ENCODE results near the gene ADSS1.

ADSS1 gene

DNA sequence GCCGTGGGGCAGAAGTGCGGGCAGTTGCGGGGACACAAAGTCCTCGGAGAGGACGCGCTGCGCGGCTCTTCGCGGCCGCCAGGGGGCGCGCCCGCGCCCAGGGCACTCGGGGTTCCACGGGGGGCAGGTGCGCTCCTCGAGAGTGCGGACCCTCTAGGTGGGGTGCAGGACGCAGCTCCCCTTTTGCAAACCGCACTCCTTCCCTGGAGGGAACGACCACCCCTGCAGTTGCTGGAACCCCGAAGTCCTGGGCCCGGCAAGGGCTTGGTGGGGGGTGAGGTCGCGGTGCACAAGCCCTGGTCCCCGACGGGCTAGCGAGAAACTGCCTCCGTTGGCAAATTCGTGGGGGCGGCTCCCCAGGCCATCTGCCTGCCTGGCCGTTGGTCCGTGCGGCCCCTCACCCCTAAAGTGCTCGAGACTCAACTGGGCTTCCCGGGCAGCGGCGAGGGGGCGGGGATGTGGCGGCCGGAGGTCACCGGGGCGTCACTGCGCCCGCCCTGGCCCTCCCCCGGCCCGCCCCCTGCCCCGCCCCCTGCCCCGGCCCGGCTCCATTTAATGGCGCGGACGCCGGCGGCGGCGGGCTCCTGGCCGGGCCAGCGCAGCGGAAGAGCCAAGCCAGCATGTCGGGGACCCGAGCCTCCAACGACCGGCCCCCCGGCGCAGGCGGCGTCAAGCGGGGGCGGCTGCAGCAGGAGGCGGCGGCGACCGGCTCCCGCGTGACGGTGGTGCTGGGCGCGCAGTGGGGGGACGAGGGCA is at the start of gene ADSS1:
TSS of gene ADSS1 (plus strand) at position 579 of the 756 bp plus-strand sequence. CDS start at position 621, 42 bp downstream.
- no peaks in the 10 kb centered on the region for H3K27me3 ChIP-seq (ENCODE audit: control insufficient read depth in 1 of 2, insufficient read depth in 2 of 2, low read length in 2 of 2)
- peak within 1 kb of the TSS; percentile 36 for H3K27ac ChIP-seq (ENCODE audit: low read depth, low read length)

DNA sequence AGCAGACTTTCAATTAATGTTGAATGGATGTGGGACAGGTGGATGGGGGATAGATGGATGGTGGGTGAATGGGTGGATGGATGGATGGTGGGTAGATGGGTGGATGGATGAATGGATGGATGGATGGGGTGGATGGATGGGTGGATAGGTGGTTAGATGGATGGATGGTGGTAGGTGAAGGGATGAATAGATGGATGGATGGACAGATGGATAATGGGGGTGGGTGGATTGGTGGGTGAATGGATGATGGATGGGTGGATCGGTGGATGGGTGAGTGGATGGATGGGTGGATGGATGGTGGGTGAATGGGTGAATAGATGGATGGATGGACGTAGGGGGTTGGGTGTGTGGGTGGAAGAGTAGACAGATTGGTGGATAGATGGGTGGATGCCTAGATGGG is 48.6 kb upstream of the ADSS1 start:
- Histone ChIP-seq H3K9ac (ENCODE audit: low read depth in 1 of 2, low read length in 2 of 2) (no peak overlapping the region), H3K27me3 (ENCODE audit: control insufficient read depth in 1 of 2, insufficient read depth in 2 of 2, low read length in 2 of 2) (no peaks in the 10 kb centered on the region)

More for the DNA sequence above, at the start of gene ADSS1:
- Histone ChIP-seq H3K9ac (ENCODE audit: low read depth in 1 of 2, low read length in 2 of 2) (peak within 1 kb of the TSS; percentile 66 to 68), H3K36me3 (ENCODE audit: control insufficient read depth in 1 of 2, insufficient read depth in 2 of 2, low read length in 2 of 2) (peaks cover 0 to 20% of the 10 kb centered on the region in 2 donors), H3K4me1 (ENCODE audit: control insufficient read depth in 1 of 2, insufficient read depth in 2 of 2, low read length in 2 of 2) (peaks cover 16 to 22% of the 10 kb centered on the region in 2 donors), H3K4me3 (ENCODE audit: low read depth in 1 of 2, low read length in 2 of 2) (peak within 1 kb of the TSS; percentile 79 to 82), H3K9me3 (ENCODE audit: control insufficient read depth in 1 of 2, low read length in 2 of 2) (no peaks in the 10 kb centered on the region)

DNA sequence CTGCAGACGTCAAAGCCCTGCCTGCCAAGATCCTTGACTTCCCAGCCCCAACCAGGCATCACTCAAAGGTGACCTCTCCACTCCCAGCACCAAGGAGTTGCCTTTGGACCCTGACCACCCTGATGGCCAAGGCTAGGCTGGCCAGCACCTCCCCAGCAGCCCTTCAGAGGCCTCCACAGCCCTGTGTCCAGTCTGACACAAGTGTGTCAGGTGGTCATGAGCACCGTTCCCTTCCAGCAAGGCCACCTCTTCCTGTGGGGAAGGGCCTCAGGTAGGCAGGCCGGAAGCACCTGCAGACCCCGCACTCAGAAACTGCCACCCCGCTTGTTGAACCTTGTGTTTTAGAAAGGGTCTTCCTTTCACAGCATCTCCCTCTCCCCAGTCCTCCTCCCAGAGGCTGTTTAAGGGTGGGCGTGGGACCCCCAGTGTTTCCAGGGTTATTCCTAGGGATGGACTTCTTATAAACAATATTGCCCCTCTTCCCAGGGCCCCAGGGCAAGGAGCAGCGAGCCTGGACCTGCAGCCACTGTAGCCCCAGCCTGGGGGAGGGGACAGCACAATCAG is 47.8 kb upstream of the ADSS1 start:
- no peaks in the 10 kb centered on the region for H3K9me3 ChIP-seq (ENCODE audit: control insufficient read depth in 1 of 2, low read length in 2 of 2)
- H3K36me3 ChIP-seq (ENCODE audit: control insufficient read depth in 1 of 2, insufficient read depth in 2 of 2, low read length in 2 of 2) = no peaks in the 10 kb centered on the region
- no peak overlapping the region for H3K9ac ChIP-seq (ENCODE audit: low read depth in 1 of 2, low read length in 2 of 2)
- H3K4me3 ChIP-seq (ENCODE audit: low read depth in 1 of 2, low read length in 2 of 2) = no peak overlapping the region
- no peak overlapping the region for H3K27ac ChIP-seq (ENCODE audit: low read depth, low read length)
- H3K4me1 ChIP-seq (ENCODE audit: control insufficient read depth in 1 of 2, insufficient read depth in 2 of 2, low read length in 2 of 2) = peaks cover 39 to 41% of the 10 kb centered on the region in 2 donors
- no peaks in the 10 kb centered on the region for H3K27me3 ChIP-seq (ENCODE audit: control insufficient read depth in 1 of 2, insufficient read depth in 2 of 2, low read length in 2 of 2)

More for the DNA sequence above, 48.6 kb upstream of the ADSS1 start:
- no peaks in the 10 kb centered on the region for H3K9me3 ChIP-seq (ENCODE audit: control insufficient read depth in 1 of 2, low read length in 2 of 2)
- H3K36me3 ChIP-seq (ENCODE audit: control insufficient read depth in 1 of 2, insufficient read depth in 2 of 2, low read length in 2 of 2) = no peaks in the 10 kb centered on the region
- H3K4me3 ChIP-seq (ENCODE audit: low read depth in 1 of 2, low read length in 2 of 2) = no peak overlapping the region
- peaks cover 32 to 33% of the 10 kb centered on the region in 2 donors for H3K4me1 ChIP-seq (ENCODE audit: control insufficient read depth in 1 of 2, insufficient read depth in 2 of 2, low read length in 2 of 2)
- H3K27ac ChIP-seq (ENCODE audit: low read depth, low read length) = no peak overlapping the region

DNA sequence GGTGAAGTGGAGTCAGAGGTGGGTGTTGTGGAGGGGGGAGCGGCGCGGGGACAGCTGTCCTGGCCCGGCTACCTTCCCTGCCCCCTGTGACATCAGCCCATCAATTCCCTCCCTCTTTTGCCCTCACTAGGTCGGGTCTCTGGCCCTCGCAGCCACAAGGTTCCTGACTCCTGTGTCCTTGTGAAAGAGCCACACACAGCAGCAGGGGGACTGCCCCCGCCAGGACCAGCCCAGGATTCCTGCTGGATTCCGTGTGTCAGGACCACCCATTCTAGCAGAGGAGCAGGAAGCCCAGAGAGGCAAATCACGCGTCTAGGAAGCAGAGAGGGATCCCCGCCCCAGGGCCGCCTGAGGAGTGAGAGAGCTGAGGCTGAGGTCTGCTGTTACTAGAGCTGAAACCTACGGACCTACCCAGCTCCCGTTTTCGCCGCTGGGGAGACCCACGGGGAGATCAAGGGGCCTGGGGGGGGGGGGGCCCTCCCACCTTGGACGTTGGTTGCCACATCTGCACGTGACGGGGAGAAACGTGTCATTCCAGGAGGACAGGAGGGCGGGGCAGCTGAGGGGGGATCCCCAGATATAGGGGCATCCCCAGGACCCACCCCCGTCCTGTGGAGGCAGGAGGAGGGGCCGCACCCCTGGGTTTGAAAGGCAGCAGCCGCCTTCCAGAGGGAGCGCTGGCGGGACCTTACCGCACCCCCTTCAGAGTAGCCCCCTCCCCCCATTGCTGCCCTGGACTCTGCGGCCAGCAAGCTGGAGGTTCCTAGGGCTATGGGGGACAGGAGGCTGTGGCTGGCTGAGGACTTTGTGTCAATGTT is 47.1 kb upstream of the ADSS1 start:
- Histone ChIP-seq H3K4me1 (ENCODE audit: control insufficient read depth in 1 of 2, insufficient read depth in 2 of 2, low read length in 2 of 2) (peaks cover 46 to 47% of the 10 kb centered on the region in 2 donors), H3K9ac (ENCODE audit: low read depth in 1 of 2, low read length in 2 of 2) (peak overlapping the region; percentile 62 to 80), H3K9me3 (ENCODE audit: control insufficient read depth in 1 of 2, low read length in 2 of 2) (no peaks in the 10 kb centered on the region), H3K27me3 (ENCODE audit: control insufficient read depth in 1 of 2, insufficient read depth in 2 of 2, low read length in 2 of 2) (no peaks in the 10 kb centered on the region), H3K4me3 (ENCODE audit: low read depth in 1 of 2, low read length in 2 of 2) (peak overlapping the region; percentile 73 to 79), H3K36me3 (ENCODE audit: control insufficient read depth in 1 of 2, insufficient read depth in 2 of 2, low read length in 2 of 2) (no peaks in the 10 kb centered on the region), H3K27ac (ENCODE audit: low read depth, low read length) (peak overlapping the region; percentile 74)

DNA sequence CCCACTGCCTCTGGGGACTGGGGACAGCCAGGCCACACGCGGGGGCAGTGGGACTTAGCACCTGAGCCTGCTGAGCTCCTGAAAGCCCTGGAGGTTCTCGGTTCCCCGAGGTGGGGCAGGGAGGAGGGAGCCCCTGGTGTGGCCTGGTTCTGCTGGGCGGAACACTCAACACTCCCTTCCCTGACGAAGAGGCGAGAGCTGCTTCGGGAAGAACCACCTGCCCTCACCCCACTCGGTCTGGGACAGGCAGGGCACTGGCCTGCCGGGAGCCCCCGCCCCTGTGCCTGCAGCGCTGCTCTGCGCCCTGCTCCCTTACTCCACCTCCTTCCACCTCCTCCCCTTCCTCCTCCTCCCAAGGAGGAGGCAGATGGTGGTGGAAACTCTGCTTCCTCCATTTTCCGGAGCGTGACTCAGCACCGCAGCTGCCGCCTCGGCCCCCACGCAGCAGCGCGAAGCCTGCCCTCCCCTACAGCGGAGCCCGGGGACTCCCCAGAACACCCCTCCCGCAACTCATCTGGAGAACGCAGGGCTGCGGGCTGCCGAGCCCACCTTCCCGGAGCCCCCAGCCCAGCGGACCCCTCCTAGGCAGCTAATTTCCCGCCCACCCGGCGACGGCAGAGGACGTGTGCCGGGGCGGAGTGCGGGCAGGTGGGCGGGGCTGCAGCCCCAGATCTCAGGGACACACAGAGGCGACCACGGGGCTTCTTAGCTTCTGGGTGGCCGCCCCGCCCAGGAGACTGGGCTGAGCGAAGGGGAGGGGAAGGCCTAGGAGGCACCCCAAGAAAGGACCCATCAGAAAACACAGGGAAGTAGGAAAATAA is 46.3 kb upstream of the ADSS1 start:
- H3K4me3 ChIP-seq (ENCODE audit: low read depth in 1 of 2, low read length in 2 of 2) = peak overlapping the region; percentile 73 to 79
- no peaks in the 10 kb centered on the region for H3K9me3 ChIP-seq (ENCODE audit: control insufficient read depth in 1 of 2, low read length in 2 of 2)
- H3K9ac ChIP-seq (ENCODE audit: low read depth in 1 of 2, low read length in 2 of 2) = peak overlapping the region; percentile 62 to 80
- peaks cover 54 to 56% of the 10 kb centered on the region in 2 donors for H3K4me1 ChIP-seq (ENCODE audit: control insufficient read depth in 1 of 2, insufficient read depth in 2 of 2, low read length in 2 of 2)
- H3K27ac ChIP-seq (ENCODE audit: low read depth, low read length) = peak overlapping the region; percentile 74
- H3K36me3 ChIP-seq (ENCODE audit: control insufficient read depth in 1 of 2, insufficient read depth in 2 of 2, low read length in 2 of 2) = no peaks in the 10 kb centered on the region
- no peaks in the 10 kb centered on the region for H3K27me3 ChIP-seq (ENCODE audit: control insufficient read depth in 1 of 2, insufficient read depth in 2 of 2, low read length in 2 of 2)

DNA sequence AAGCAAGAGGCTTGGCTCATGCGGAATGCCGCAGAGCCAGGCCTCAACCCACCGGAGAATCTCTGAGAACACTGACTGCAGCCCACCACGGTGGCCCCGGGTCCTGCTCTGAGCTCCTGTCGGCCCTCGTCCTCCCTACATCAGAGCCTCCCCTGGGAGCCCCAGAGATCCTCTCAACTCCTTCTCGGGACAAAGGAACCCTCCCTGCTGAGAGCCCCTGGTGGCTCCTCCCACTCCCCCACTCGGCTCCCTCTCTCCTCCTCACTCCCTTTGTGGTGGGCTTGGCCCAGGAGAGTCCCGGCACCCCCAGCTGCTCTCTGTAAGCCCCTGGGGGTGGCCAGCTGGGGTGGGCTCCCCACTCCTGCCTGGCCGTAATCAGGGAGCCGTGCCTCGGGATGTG is 45.7 kb upstream of the ADSS1 start:
- Histone ChIP-seq H3K27ac (ENCODE audit: low read depth, low read length) (peak overlapping the region; percentile 74), H3K4me1 (ENCODE audit: control insufficient read depth in 1 of 2, insufficient read depth in 2 of 2, low read length in 2 of 2) (peaks cover 56 to 57% of the 10 kb centered on the region in 2 donors), H3K9ac (ENCODE audit: low read depth in 1 of 2, low read length in 2 of 2) (peak overlapping the region; percentile 62 to 80), H3K27me3 (ENCODE audit: control insufficient read depth in 1 of 2, insufficient read depth in 2 of 2, low read length in 2 of 2) (no peaks in the 10 kb centered on the region), H3K9me3 (ENCODE audit: control insufficient read depth in 1 of 2, low read length in 2 of 2) (no peaks in the 10 kb centered on the region), H3K4me3 (ENCODE audit: low read depth in 1 of 2, low read length in 2 of 2) (peak overlapping the region; percentile 73 to 79), H3K36me3 (ENCODE audit: control insufficient read depth in 1 of 2, insufficient read depth in 2 of 2, low read length in 2 of 2) (no peaks in the 10 kb centered on the region)

DNA sequence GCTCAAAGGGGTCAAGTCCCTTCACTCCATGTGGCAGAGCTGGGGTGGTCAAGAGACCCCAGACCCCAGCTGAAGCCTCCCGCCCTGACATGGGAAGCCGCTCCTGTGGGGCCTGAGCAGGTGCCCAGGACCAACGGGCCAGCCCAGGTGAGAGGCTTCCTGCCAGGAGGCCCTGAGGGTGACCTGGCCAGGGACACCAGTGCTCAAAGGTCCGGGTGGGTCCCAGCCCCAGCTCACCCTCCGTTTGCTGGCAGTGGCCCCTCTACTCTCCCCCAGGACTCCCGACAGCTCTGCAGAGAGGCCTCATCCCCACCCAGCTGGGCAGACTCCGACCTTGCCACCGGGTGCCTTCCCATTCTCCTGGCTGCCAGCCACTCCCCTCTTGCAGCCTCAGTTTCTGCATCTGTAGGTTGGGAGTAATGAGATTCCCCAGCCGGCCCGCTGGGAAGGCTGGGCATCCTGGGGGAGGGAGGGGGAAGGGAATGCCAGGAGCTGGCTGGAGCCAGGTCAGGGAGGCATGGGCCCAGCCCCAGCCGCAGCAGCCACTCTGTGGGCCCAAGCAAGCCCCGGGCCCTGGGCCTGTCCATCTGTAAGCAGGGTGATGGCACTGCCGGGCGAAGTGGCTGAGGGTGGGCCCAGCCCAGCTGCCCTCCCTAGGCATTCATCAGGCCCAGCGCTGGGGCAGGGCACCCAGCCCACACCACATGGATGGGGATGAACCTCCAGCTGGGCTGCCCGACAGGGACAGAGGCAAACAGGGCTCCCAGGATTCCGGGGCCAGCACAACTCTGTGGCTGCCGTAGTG is 44.9 kb upstream of the ADSS1 start:
- H3K4me1 ChIP-seq (ENCODE audit: control insufficient read depth in 1 of 2, insufficient read depth in 2 of 2, low read length in 2 of 2) = peaks cover 56 to 57% of the 10 kb centered on the region in 2 donors
- H3K27me3 ChIP-seq (ENCODE audit: control insufficient read depth in 1 of 2, insufficient read depth in 2 of 2, low read length in 2 of 2) = no peaks in the 10 kb centered on the region
- H3K9me3 ChIP-seq (ENCODE audit: control insufficient read depth in 1 of 2, low read length in 2 of 2) = no peaks in the 10 kb centered on the region
- no peak overlapping the region for H3K4me3 ChIP-seq (ENCODE audit: low read depth in 1 of 2, low read length in 2 of 2)
- H3K27ac ChIP-seq (ENCODE audit: low read depth, low read length) = no peak overlapping the region
- H3K9ac ChIP-seq (ENCODE audit: low read depth in 1 of 2, low read length in 2 of 2) = no peak overlapping the region
- H3K36me3 ChIP-seq (ENCODE audit: control insufficient read depth in 1 of 2, insufficient read depth in 2 of 2, low read length in 2 of 2) = no peaks in the 10 kb centered on the region

DNA sequence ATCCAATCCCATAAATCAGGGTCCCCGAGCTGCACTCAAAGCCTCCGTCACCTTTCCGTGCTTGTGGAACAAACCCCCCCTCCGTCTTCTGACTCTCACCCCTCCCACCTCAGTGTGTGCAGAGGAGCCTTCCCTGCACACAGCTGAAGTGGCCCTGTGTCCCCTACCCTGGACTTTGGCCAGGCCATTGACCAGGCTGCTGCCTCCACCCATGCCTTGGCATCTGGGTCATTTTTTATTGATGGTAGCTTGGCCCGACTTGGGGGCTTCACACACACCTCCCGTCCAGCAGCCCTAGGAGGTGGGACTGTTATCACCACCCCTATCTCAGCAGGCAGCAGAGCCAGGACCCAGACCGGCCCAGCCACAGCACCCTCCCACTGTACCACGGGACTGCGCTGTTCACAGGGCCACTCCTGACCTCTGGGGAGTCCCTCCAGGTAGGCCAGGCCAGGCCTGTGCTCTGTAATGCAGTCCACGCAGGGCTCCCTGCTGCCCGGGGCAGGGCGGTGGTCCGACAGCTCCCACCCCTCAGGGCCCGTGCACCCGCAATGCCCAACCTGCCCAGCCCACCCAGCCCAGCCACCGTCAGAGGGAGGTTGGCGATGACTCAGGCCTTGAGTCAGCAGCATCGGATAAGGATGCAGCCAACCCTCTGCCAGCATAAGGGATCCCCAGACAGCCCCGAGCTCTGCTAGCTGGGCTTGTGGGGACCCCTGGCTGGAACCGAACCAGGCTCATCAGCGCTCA is 43.8 kb upstream of the ADSS1 start:
- H3K36me3 ChIP-seq (ENCODE audit: control insufficient read depth in 1 of 2, insufficient read depth in 2 of 2, low read length in 2 of 2) = no peaks in the 10 kb centered on the region
- peak overlapping the region in 1 of 2 donors; percentile 28 for H3K4me3 ChIP-seq (ENCODE audit: low read depth in 1 of 2, low read length in 2 of 2)
- peak overlapping the region; percentile 32 to 62 for H3K9ac ChIP-seq (ENCODE audit: low read depth in 1 of 2, low read length in 2 of 2)
- no peaks in the 10 kb centered on the region for H3K27me3 ChIP-seq (ENCODE audit: control insufficient read depth in 1 of 2, insufficient read depth in 2 of 2, low read length in 2 of 2)
- no peaks in the 10 kb centered on the region for H3K9me3 ChIP-seq (ENCODE audit: control insufficient read depth in 1 of 2, low read length in 2 of 2)
- peaks cover 56 to 63% of the 10 kb centered on the region in 2 donors for H3K4me1 ChIP-seq (ENCODE audit: control insufficient read depth in 1 of 2, insufficient read depth in 2 of 2, low read length in 2 of 2)
- H3K27ac ChIP-seq (ENCODE audit: low read depth, low read length) = peak overlapping the region; percentile 91

Measured in duodenal mucosa (tissue), 2 donors.